Raji (cell line): ENCODE measurements around the gene TFIP11.

Experiments used
- POLR2A ChIP-seq: IDR thresholded peaks from 2 replicates; pipeline ENCODE4 v1.6.1; 2011; ENCODE audit warnings: low read depth, low read length, control low read depth; ENCODE audit not compliant: insufficient read depth

The TFIP11 gene

DNA sequence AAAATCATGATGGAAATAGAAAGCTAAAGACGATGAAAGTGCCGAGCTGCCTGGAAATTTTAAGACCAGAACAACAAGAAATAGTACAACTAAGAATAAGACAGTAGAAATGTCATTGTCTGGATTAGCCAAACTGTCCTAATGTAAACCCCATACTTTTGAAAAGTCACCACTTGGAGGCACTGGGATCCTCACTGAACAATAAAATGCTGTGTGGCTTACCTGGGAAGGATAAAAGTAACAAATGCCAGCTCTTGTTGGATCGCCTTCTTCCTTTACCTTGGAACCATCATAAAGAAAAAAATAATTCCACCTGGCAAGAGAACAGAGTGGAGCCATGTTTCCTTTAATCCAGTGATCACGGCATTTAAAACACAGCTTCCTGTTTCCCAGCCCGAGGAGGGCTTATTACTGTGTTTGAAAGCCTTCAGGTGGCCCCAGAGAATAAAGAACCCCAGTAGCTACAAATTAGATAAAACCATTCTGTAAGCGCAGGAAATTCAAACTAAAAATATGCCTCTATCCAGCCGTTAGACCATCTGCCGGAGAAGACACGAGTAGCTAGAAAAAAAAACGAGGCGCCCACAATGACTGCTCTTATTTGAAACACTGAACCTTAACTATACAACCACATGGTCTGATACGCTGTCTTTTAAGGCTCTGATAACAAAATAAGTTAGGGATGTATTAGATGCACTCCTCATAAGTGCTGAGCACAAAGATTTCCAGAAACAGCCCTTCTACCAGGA lies 33.1 kb downstream of the TFIP11 start:
- no peak for TF ChIP-seq POLR2A

DNA sequence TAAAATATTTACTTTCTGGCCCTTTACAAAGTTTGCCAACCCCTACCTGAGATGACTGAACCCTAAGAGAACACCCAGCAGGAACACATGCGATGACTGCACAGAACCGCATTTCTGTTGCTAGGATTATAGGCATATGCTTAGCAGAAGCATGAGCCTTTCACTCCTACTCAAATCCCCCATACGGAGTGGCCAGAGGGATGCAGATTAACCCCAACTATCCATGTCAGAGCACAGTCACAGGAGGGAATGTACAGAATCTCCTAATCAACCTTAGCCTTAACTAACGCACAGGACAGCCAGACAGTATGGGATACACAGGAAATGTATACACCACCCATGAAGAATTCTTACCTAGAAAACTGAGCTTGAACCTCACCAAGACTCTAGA lies 34.9 kb downstream of the TFIP11 start:
- TF ChIP-seq POLR2A, result no peak

DNA sequence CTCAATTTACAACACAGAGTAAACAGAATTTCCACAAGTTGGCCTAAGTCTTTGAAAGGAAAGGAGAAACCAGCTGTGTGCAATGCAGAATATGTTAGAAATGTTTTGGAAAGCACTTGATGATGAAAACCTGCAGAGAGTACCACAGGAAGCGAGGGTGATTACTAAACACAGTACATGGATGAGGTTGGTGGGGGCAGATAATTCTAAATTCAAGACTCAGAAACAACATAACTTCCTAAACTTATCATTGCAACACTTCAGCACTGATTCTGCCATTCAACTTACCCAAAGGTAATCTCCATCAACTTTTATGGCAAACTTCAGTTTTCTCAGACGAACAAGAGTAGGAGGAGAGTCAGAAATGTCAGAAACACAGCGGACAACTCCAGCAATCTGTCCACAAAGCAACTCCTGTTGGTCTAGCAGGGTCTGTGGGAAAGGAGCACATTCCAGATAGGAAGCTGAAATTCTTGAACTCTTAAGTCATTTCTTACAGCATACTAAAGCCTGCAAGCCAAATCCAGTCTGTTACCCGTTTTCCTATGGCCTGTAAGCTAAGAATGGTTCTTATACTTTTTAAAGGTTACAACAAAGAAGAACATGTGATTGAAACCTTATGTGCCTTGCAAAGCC lies 35.5 kb downstream of the TFIP11 start:
- TF ChIP-seq POLR2A, result no peak

DNA sequence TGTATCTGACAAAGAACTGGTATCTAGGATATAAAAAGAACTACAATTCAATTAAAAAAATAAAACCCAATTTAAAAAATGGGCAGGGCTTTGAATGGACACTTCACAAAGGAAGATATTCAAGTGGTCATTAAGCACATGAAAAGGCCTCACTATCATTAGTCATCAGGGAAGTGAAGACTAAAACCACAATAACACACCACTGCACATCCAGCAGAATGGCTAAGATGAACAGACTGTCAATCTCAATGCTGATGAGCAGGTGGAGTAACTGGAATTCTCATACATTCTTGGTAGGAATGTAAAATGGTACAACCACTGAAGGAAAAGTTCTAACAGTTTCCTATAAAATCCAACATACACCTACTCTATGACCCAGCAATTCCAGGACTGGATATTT lies 37.6 kb downstream of the TFIP11 start:
- no peak for TF ChIP-seq POLR2A

DNA sequence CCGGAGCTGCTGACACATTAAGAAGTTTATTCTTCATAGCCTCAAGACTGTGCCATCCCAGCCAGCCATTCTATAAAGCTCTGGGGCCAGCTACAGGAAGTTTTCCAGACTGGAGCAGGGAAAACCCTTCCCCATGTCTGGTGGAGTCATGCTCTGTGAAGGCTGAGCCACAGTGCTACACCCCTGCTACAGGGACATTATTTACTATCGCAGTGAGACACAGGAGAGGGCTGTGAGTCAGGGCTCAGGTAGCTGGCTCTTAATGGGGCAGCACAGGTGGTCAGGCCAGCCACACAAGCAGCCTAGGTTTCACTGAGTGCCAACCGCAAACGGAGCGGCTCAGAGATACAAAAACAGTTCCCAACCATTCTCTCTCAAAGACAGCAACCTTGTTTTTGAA lies 40.8 kb downstream of the TFIP11 start:
- no peak for TF ChIP-seq POLR2A

DNA sequence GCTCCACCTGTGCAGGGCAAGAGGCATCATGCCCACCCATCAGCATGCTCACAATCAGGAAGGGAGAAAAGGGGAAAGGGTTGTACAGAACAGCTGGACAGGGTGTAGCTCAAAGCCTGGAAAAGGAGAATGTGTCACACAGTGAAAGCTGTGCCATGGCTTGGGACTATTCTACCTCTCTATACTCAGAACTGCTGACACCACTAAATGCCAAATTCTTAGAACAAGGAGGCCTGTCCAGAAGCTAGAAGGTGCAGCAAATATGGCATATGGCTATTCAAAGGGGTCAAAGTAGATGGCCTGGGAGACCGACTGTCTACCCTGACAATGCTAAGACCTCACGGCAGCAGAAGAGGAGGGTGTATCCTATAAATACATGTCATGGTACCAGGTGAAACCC lies 41.5 kb downstream of the TFIP11 start:
- no peak for TF ChIP-seq POLR2A

DNA sequence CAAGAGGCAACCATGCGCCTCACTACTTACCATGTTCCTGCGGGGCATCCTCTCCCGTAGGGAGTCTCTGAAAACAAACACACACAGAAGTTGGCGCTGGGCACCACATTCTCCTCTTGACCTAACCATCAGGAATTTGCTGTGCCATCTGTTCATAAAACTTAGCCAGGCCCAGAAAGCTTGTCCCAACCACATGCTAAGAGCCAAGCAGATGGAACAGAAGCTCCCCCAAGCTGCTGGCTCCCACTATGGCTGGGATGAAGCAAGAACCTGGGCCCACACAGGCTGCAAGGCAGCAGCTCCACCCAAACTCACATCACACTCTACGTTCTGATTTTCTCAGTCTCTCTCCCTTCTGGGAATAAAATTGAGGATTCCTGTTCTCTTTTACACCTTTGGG lies 46.1 kb downstream of the TFIP11 start:
- TF ChIP-seq POLR2A, result no peak

DNA sequence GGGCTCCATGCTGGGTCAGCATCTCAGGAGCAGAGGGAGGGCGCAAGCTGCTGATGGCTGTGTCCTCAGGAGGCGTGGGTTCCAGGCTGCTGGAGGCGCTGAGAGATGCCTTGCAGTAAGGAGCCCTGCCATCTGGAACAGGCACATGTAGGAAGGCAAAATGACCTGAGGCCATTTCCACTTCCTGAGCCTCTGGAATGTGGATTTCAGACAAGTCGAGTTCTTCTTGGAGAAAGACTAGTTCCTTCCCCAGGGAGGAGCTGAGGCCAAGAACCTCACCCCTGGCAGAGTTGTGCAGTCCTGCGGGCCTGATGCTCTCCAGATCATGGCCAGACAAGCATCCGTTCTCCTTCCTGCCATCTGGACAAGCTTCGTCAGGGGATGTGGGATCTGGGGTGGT lies 48.0 kb downstream of the TFIP11 start:
- no peak for TF ChIP-seq POLR2A

DNA sequence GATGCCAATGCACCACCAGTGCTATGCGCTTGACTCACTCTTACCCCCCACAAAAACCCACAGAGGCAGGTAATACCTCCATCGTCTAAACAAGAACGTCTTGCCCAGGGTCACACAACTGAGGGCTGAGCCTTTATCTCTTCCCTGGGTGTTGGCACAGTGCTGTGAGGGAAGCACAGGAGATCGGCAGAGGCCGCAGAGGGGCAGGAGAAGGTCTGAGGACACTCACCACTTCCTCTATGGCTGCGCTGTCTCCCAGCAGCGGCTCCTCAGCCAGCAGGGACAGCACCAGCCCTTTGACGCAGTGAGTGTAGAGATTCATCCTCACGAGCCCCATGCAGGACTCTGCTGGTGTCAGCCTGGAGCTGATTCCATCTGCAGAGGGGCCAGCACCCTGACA lies 48.6 kb downstream of the TFIP11 start:
- no peak for TF ChIP-seq POLR2A

DNA sequence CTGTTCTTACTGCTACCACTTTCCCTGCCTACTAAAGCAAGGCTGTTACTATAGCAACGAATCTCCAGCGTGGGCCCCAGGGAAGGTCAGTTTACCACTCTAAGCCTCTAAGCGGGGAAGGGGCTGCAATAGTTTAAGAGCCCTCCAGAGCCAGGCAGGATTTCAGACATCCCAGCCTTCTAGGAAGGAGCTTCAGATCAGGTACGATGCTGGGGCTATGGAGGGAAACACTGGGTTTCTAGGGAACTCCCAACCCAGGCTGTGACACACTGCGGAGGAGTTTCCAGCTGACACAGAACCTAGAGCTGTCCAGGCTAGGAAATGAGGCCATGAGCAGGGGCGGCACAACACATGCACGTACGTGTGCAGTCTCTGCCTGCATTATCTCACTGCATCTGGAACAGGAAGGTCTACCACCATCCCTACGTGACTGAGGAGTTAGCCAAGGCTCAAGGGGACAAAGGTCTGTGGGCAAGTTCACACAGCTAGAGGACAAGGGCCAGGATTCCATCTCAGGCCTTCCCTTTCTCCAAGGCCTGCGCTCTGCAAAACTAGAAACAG lies 49.1 kb downstream of the TFIP11 start:
- TF ChIP-seq POLR2A, result no peak

DNA sequence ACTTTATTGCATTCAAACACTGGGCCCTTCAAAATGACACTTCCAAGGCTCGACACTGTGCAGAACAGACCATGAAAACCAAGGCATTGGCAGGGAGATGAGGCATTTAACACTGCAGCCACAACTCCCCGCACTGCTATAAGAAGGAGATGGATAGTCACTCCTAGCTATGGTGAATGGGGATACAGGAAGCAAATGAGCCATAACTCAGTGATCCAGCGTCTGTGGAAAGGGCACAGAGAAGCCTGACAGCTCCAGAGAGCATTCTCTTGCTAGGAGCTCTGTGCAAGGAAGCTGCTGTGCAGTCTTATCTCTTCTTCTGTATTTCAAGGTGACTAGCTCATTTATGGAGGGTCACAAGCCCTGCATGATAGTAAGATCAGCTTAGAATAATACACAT lies 49.6 kb downstream of the TFIP11 start:
- TF ChIP-seq POLR2A, result no peak

DNA sequence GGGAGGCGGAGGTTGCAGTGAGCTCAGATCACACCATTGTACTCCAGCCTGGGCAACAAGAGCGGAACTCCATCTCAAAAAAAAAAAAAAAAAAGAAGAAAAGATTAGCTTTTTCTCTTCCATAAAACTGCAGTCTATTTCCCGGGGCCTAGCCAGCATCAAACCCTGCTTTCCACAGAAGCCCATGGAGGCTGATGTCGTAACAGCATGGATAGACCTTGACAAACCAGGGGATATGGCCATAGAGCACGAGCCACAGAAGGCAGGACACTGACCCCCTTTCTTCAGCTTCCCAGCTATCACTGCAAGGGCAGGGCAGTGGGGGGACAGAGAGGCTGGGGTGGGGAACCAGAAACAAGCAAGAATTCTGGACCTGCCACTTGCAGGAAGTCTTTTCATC lies 50.2 kb downstream of the TFIP11 start:
- TF ChIP-seq POLR2A, result no peak

DNA sequence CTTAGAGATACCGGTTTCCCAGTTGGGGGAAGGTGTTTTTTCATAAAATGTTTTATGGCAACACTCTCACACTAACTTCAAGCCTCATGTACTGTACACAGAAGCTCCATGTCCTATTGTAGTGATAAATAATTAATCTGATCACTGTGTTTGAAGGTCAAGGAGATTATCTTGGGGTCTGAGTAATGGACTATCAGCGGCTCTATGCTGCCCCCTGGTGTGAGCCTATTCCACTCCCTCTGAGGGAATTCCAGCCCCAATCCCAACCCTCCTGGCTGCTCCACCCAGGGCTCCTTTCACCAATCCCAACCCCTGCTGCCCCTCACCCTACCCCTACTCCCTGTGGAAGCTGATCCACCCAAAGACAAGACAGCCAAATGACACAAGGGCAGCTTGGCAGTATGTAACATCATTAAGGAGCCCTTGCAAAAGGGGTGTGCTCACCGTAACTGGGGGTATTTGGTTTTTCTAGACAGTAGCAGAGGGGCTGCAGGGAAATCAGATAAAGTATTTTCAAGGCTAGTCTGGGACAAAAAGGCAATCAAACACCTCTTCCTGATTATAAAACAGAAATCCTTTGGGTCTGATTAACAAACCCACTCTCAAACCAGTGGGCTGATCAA lies 51.0 kb downstream of the TFIP11 start:
- no peak for TF ChIP-seq POLR2A

DNA sequence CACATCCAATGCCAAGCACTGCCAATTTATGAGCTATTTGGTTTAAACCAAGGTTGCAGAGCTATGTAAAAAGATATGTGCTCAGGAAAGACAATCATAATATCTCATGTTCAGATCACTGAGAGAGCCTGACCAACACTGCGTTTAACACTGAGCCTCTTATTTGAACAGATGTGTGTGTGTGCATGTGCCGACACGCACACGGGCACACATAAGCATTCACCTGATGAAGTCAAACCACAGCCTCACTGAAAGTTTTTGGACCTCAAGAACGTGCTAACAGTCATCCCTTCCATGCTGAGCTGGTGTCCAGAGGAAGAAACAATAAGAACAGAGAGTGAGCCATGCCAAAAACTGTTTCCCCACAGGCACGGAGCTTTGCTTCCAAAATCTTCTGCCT lies 52.1 kb downstream of the TFIP11 start:
- TF ChIP-seq POLR2A, result no peak

DNA sequence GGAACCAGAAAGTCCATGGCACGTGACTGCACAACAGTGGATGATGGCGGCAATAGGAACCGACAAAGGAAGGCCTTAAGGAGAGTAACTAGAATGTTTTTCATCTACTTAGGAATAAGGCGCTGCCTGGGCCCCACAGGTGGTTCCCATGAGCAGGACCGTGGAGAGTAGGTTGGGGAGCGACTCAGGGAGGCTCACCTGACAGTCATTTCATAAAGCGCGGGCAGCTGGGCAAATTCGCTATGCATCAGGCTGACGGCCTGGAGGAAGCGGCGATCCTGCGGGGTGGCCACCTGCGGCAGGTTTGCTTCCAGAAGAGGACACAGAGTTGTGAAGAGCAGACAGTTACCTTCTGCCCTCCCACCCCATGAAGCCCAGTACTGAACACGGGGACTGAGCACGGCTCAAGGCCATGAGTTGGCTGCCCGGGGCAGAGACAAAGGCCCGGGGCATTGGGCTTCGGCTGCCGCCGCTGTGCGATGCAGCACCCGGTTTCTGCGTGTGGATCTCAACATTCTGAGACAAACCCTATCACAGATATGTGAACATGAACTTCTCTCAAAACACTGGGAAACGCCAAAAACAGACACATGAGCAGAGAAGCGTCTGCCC lies 54.5 kb downstream of the TFIP11 start:
- TF ChIP-seq POLR2A, result no peak
